Heart left ventricle (tissue), 13 donors: ENCODE measurements around the gene PTPRE.

Experiments
- POLR2A ChIP-seq, 2 donors: fragments of 450-650 bp; IDR thresholded peaks; one replicate each; pipeline ENCODE4 v1.6.1; 2017; ENCODE audit warnings: antibody characterized with exemption in 2 of 2, mild to moderate bottlenecking in 2 of 2, moderate library complexity in 2 of 2
- TF ChIP-seq, protein P1 (sequence below), 12 donors: fragments of 200-600 bp; sonication (generic) in 4 of 12; IDR thresholded peaks; one replicate each; pipeline versions ENCODE4 v1.5.0 to v1.8.0; 2018 to 2022; ENCODE audit warnings: antibody characterized with exemption in 12 of 12, mild to moderate bottlenecking in 5 of 12
- donor health status: ischemic (EF 13 %, LVEDD 7.1; RV severe dilation, severe dysfunction).
- donor health status: DM: no; HTN: yes; CAD: no.
- donor health status: DM: no; HTN: no; CAD: no.
- donor health status: ischemic (EF 25% LVEDD 6.9; RV normal size, moderate dysfunction).
- donor health status: ischemic (EF 25% LVEDD 5.7; RV mildly dilated, moderate dysfunction).
- donor health status: ischemic (EF 35%, LVEDD 5.7; RV mildly dilated, moderate dysfunction).
- donor health status: nonischemic (EF 11% LVEDD 7.7; RV severe dilation, severe dysfunction).
- donor health status: DM: yes; HTN: yes; CAD: no.
- donor health status: PGD.
- donor health status: ischemic (EF 29% LVEDD 5.4; RV normal size, mild dysfunction).
- donor health status: nonischemic (EF 23%, LVEDD 6.1; RV moderate dilation, normal function).

DNA sequence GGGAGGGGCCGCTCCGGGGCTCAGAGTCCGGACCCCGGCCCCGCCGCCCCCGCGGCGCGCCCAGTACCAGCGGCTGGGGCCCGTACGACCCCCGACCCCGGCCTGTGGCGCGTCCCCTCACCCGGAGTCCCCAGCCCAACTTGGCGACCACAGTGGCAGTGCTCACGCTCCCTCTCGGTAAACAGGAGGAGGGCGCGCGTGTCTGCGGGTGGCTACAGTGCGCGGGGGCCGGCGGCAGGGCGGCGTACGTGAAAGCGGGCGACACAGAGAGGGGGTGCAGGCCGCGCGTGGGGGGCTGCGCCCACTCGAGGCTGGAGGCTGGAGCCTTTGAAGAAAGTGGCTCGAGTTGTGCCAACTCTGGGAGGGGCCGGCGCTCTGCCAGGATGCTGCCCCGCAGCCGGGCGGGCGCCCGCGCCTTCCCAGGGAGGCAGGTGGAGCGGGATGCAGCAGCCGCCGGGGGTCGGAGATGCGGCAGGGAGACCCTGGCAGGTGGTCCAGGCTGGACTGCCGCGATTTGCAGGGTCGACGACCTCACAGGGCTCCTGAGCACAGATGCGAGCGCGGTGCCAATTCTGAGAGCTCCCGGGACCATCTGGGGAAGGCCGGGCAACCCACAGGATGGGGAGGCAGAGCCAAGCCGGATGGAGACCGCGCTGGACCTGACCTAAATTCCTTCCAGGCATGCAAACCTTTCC is 655 bp downstream of the PTPRE start:
- TF ChIP-seq, protein P1, sequence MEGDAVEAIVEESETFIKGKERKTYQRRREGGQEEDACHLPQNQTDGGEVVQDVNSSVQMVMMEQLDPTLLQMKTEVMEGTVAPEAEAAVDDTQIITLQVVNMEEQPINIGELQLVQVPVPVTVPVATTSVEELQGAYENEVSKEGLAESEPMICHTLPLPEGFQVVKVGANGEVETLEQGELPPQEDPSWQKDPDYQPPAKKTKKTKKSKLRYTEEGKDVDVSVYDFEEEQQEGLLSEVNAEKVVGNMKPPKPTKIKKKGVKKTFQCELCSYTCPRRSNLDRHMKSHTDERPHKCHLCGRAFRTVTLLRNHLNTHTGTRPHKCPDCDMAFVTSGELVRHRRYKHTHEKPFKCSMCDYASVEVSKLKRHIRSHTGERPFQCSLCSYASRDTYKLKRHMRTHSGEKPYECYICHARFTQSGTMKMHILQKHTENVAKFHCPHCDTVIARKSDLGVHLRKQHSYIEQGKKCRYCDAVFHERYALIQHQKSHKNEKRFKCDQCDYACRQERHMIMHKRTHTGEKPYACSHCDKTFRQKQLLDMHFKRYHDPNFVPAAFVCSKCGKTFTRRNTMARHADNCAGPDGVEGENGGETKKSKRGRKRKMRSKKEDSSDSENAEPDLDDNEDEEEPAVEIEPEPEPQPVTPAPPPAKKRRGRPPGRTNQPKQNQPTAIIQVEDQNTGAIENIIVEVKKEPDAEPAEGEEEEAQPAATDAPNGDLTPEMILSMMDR (IDR thresholded peaks at IDR 0.05) = peak in 1 of 12 donors; percentile 13
- TF ChIP-seq POLR2A (IDR thresholded peaks at IDR 0.05) = no peak
